ENCODE measurements around the gene MOAP1.

DNA sequence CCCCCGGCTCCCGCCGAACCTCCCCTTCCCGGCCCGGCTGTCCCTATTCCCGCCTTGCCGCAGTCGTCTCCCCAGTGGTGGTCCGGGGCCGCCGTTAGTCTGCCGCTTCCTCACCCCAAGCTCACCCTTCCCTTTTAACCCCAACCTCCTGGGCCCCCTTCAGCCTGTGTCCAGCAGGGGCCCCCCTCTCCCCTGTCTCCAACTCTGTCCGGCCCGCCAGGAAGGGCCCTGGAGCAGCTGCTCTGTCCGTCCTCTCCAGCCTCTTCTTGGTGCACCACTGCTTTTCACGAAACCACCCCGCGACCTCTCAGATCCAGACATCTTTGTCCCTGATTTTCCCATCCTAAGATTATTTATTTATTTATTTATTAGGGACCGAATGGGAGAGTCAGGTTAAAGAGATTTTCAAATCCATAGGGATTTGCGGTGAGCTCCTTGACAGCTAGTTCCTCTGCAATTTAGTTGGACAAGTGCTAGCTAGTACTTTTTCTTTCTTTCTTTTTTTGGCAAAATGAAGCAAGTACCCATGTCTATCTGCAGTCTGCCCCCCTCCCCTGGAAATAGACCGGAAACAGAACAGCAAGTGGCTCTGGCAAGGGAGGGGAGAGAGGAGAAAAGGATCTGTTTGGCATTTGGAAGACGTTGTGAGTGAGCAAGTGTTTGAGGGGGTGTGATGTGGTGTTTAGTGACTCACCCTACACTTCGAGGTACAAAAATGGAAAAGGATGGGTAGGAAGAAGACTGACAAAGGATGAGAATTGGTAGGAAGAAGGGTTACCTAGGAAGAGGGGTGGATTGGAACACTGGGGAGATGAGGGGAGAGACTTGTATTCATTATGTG is 23.0 kb upstream of the MOAP1 start:
- TF ChIP-seq, protein P1, sequence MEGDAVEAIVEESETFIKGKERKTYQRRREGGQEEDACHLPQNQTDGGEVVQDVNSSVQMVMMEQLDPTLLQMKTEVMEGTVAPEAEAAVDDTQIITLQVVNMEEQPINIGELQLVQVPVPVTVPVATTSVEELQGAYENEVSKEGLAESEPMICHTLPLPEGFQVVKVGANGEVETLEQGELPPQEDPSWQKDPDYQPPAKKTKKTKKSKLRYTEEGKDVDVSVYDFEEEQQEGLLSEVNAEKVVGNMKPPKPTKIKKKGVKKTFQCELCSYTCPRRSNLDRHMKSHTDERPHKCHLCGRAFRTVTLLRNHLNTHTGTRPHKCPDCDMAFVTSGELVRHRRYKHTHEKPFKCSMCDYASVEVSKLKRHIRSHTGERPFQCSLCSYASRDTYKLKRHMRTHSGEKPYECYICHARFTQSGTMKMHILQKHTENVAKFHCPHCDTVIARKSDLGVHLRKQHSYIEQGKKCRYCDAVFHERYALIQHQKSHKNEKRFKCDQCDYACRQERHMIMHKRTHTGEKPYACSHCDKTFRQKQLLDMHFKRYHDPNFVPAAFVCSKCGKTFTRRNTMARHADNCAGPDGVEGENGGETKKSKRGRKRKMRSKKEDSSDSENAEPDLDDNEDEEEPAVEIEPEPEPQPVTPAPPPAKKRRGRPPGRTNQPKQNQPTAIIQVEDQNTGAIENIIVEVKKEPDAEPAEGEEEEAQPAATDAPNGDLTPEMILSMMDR (IDR thresholded peaks at IDR 0.05; ENCODE audit: insufficient read depth, low read depth, low read length) = no peak
- TF ChIP-seq EZH2 (IDR thresholded peaks at IDR 0.05; ENCODE audit: insufficient read depth, low read length) = no peak

All from astrocyte (in vitro differentiated cells and primary cell).